Measurements from ENCODE around the gene DDX31. TPM values are rescaled to one million over a fixed set of nuclear protein-coding genes. Genes with fewer than 3 reads are reported as not detected.
A peak's percentile ranks its signal among the peaks of the same experiment; 100 is the strongest.
"Not testable (repeated sequence)": the region's sequence is repeated elsewhere in the genome, so short reads cannot be mapped to it uniquely, and the experiment has no call there.

The DDX31 gene
- total RNA-seq, result 10 to 100 TPM; 19.6 to 21.1 TPM
- polyA plus RNA-seq, result 1 to 10 TPM; 3.4 to 7.6 TPM

- Mint-ChIP-seq H3K4me3 (peak within 1 kb of the TSS; percentile 88 to 95 (median 90)), H3K27ac (peak within 1 kb of the TSS; percentile 93 to 100 (median 96)), H3K27me3 (no peaks in the 10 kb centered on the region), H3K9me3 (no peaks in the 10 kb centered on the region), H3K4me1 (peaks cover 36 to 61% (median 44%) of the 10 kb centered on the region in 4 donors), H3K36me3 (peaks cover 0 to 17% of the 10 kb centered on the region in 2 donors)
- H3K4me1 ChIP-seq (ENCODE audit: insufficient read depth, low read length), result peaks cover 42% of the 10 kb centered on the region
- no peaks in the 10 kb centered on the region for H3K36me3 ChIP-seq (ENCODE audit: insufficient read depth, low read length)
- H3K27ac ChIP-seq (ENCODE audit: low read depth, low read length), result peak within 1 kb of the TSS; percentile 99
- peak; percentile 89 to 93 (median 89) for DNase-seq
- H3K27me3 ChIP-seq (ENCODE audit: insufficient read depth, low read length), result no peaks in the 10 kb centered on the region
- intact Hi-C loops (cut with micrococcal nuclease), result loop anchor here (1.0 to 5.0 kb wide), 2 partner anchors 97 to 259 kb away; no protein-coding TSS in a partner anchor
- ChIA-PET CTCF (ENCODE audit: partially characterized antibody) (interaction anchor here (0.9 to 2.2 kb wide), 6 partner anchors 18 to 660 kb away, joined by 3 to 7 read pairs (median 4); partner anchors contain the start of gene MED27), POLR2A (ENCODE audit: partially characterized antibody) (interaction anchor here (0.9 to 2.9 kb wide), 19 partner anchors 9 to 1544 kb away, joined by 3 to 38 read pairs (median 4); partner anchors contain the start of genes AK8, GTF3C5, MED22 and MED27)
- peak within 1 kb of the TSS; percentile 88 to 97 for H3K4me3 ChIP-seq (ENCODE audit: low read length in 2 of 2)
- no peaks in the 10 kb centered on the region for H3K9me3 ChIP-seq (ENCODE audit: control insufficient read depth in 1 of 2, low read length in 2 of 2)
Observed at GRCh38 chr9:132669698-132670456, at the start of gene DDX31. DDX31 (minus strand) TSS chr9:132669983; CDS start chr9:132669934, 49 bp downstream.

- H3K9me3 ChIP-seq (ENCODE audit: control insufficient read depth in 1 of 2, low read length in 2 of 2); H3K4me1 Mint-ChIP-seq; H3K36me3 Mint-ChIP-seq; DNase-seq; CTCF ChIA-PET (ENCODE audit: partially characterized antibody); H3K27me3 ChIP-seq (ENCODE audit: insufficient read depth, low read length); H3K9me3 Mint-ChIP-seq; intact Hi-C loops (cut with micrococcal nuclease); H3K4me3 ChIP-seq (ENCODE audit: low read length in 2 of 2); H3K36me3 ChIP-seq (ENCODE audit: insufficient read depth, low read length); H3K27ac ChIP-seq (ENCODE audit: low read depth, low read length); H3K4me3 Mint-ChIP-seq; POLR2A ChIA-PET (ENCODE audit: partially characterized antibody); H3K4me1 ChIP-seq (ENCODE audit: insufficient read depth, low read length): not testable (repeated sequence)
- H3K27ac Mint-ChIP-seq, result peak overlapping the region in 1 of 7 donors; percentile 43
- peaks cover 20 to 21% of the 10 kb centered on the region in 2 donors for H3K27me3 Mint-ChIP-seq
Observed at GRCh38 chr9:132718381-132718928, 48.7 kb upstream of the DDX31 start.

- no peaks in the 10 kb centered on the region for H3K36me3 ChIP-seq (ENCODE audit: insufficient read depth, low read length)
- no peak for DNase-seq
- POLR2A ChIA-PET (ENCODE audit: partially characterized antibody), result no interaction called here
- CTCF ChIA-PET (ENCODE audit: partially characterized antibody), result no interaction called here
- Mint-ChIP-seq H3K9me3 (peaks cover 0 to 1% (median 0%) of the 10 kb centered on the region in 8 donors), H3K4me1 (peaks cover 0 to 9% (median 7%) of the 10 kb centered on the region in 4 donors), H3K27ac (no peak overlapping the region), H3K36me3 (no peaks in the 10 kb centered on the region), H3K4me3 (no peak overlapping the region), H3K27me3 (peaks cover 17% of the 10 kb centered on the region in 2 donors)
- H3K27ac ChIP-seq (ENCODE audit: low read depth, low read length), result no peak overlapping the region
- H3K4me1 ChIP-seq (ENCODE audit: insufficient read depth, low read length), result no peaks in the 10 kb centered on the region
- no peaks in the 10 kb centered on the region for H3K27me3 ChIP-seq (ENCODE audit: insufficient read depth, low read length)
- H3K4me3 ChIP-seq (ENCODE audit: low read length in 2 of 2), result no peak overlapping the region
- no peaks in the 10 kb centered on the region for H3K9me3 ChIP-seq (ENCODE audit: control insufficient read depth in 1 of 2, low read length in 2 of 2)
- intact Hi-C loops (cut with micrococcal nuclease), result no loop called here
Observed at GRCh38 chr9:132717326-132717945, 47.7 kb upstream of the DDX31 start.

- no peak for DNase-seq
- peaks cover 0 to 9% (median 7%) of the 10 kb centered on the region in 4 donors for H3K4me1 Mint-ChIP-seq
- CTCF ChIA-PET (ENCODE audit: partially characterized antibody), result no interaction called here
- Histone ChIP-seq H3K27me3 (ENCODE audit: insufficient read depth, low read length) (no peaks in the 10 kb centered on the region), H3K4me1 (ENCODE audit: insufficient read depth, low read length) (no peaks in the 10 kb centered on the region), H3K27ac (ENCODE audit: low read depth, low read length) (no peak overlapping the region), H3K9me3 (ENCODE audit: control insufficient read depth in 1 of 2, low read length in 2 of 2) (no peaks in the 10 kb centered on the region), H3K36me3 (ENCODE audit: insufficient read depth, low read length) (no peaks in the 10 kb centered on the region), H3K4me3 (ENCODE audit: low read length in 2 of 2) (no peak overlapping the region)
- peaks cover 0 to 1% (median 0%) of the 10 kb centered on the region in 8 donors for H3K9me3 Mint-ChIP-seq
- POLR2A ChIA-PET (ENCODE audit: partially characterized antibody), result no interaction called here
- intact Hi-C loops (cut with micrococcal nuclease), result no loop called here
- peaks cover 17 to 21% of the 10 kb centered on the region in 2 donors for H3K27me3 Mint-ChIP-seq
- H3K27ac Mint-ChIP-seq, result no peak overlapping the region
- H3K36me3 Mint-ChIP-seq, result no peaks in the 10 kb centered on the region
- H3K4me3 Mint-ChIP-seq, result no peak overlapping the region
Observed at GRCh38 chr9:132716007-132716406, 46.2 kb upstream of the DDX31 start.

GRCh38 chr9:132712753-132713152, 43.0 kb upstream of the DDX31 start:
- H3K27ac Mint-ChIP-seq, result no peak overlapping the region
- intact Hi-C loops (cut with micrococcal nuclease), result no loop called here
- Histone ChIP-seq H3K27ac (ENCODE audit: low read depth, low read length) (no peak overlapping the region), H3K36me3 (ENCODE audit: insufficient read depth, low read length) (no peaks in the 10 kb centered on the region), H3K9me3 (ENCODE audit: control insufficient read depth in 1 of 2, low read length in 2 of 2) (no peaks in the 10 kb centered on the region), H3K4me3 (ENCODE audit: low read length in 2 of 2) (no peak overlapping the region), H3K27me3 (ENCODE audit: insufficient read depth, low read length) (no peaks in the 10 kb centered on the region), H3K4me1 (ENCODE audit: insufficient read depth, low read length) (no peaks in the 10 kb centered on the region)
- no peak overlapping the region for H3K4me3 Mint-ChIP-seq
- H3K4me1 Mint-ChIP-seq, result no peaks in the 10 kb centered on the region
- no peaks in the 10 kb centered on the region for H3K9me3 Mint-ChIP-seq
- H3K36me3 Mint-ChIP-seq, result no peaks in the 10 kb centered on the region
- no peak for DNase-seq
- H3K27me3 Mint-ChIP-seq, result peaks cover 14% of the 10 kb centered on the region in 2 donors
- ChIA-PET POLR2A (ENCODE audit: partially characterized antibody) (no interaction called here), CTCF (ENCODE audit: partially characterized antibody) (no interaction called here)

- Mint-ChIP-seq H3K27ac (no peak overlapping the region), H3K4me1 (no peaks in the 10 kb centered on the region), H3K36me3 (no peaks in the 10 kb centered on the region), H3K27me3 (peaks cover 8 to 11% of the 10 kb centered on the region in 2 donors), H3K4me3 (no peak overlapping the region), H3K9me3 (no peaks in the 10 kb centered on the region)
- Histone ChIP-seq H3K36me3 (ENCODE audit: insufficient read depth, low read length) (no peaks in the 10 kb centered on the region), H3K4me3 (ENCODE audit: low read length in 2 of 2) (no peak overlapping the region), H3K27me3 (ENCODE audit: insufficient read depth, low read length) (no peaks in the 10 kb centered on the region), H3K9me3 (ENCODE audit: control insufficient read depth in 1 of 2, low read length in 2 of 2) (no peaks in the 10 kb centered on the region), H3K27ac (ENCODE audit: low read depth, low read length) (no peak overlapping the region), H3K4me1 (ENCODE audit: insufficient read depth, low read length) (no peaks in the 10 kb centered on the region)
- ChIA-PET POLR2A (ENCODE audit: partially characterized antibody) (no interaction called here), CTCF (ENCODE audit: partially characterized antibody) (interaction anchor here (0.8 kb wide), 1 partner anchor 54 kb away, joined by 3 read pairs; no protein-coding TSS in a partner anchor)
- intact Hi-C loops (cut with micrococcal nuclease), result no loop called here
- DNase-seq, result no peak
Observed at GRCh38 chr9:132711846-132712245, 42.1 kb upstream of the DDX31 start.

- CTCF ChIA-PET (ENCODE audit: partially characterized antibody), result interaction anchor here (0.8 kb wide), 1 partner anchor 53 kb away, joined by 3 read pairs; no protein-coding TSS in a partner anchor
- H3K27ac ChIP-seq (ENCODE audit: low read depth, low read length); DNase-seq; H3K4me1 ChIP-seq (ENCODE audit: insufficient read depth, low read length); H3K36me3 Mint-ChIP-seq; H3K9me3 Mint-ChIP-seq; H3K27me3 ChIP-seq (ENCODE audit: insufficient read depth, low read length); H3K4me3 Mint-ChIP-seq; H3K4me1 Mint-ChIP-seq; POLR2A ChIA-PET (ENCODE audit: partially characterized antibody); H3K9me3 ChIP-seq (ENCODE audit: control insufficient read depth in 1 of 2, low read length in 2 of 2); H3K27ac Mint-ChIP-seq; intact Hi-C loops (cut with micrococcal nuclease); H3K36me3 ChIP-seq (ENCODE audit: insufficient read depth, low read length); H3K4me3 ChIP-seq (ENCODE audit: low read length in 2 of 2): not testable (repeated sequence)
- H3K27me3 Mint-ChIP-seq, result peaks cover 12 to 13% of the 10 kb centered on the region in 2 donors
Observed at GRCh38 chr9:132711152-132711551, 41.4 kb upstream of the DDX31 start.

Data from CD4-positive, alpha-beta memory T cell (primary cell).